Measurements from ENCODE around the gene CBX8.

- TF ChIP-seq GATA2 (IDR thresholded peaks at IDR 0.05; ENCODE audit: low read depth, low read length) (no peak), GATA3 (IDR thresholded peaks at IDR 0.05; ENCODE audit: low read depth, low read length) (no peak)
Measured at GRCh38 chr17:79815836-79816461, 19.1 kb upstream of the CBX8 start.

Data from SH-SY5Y (cell line).